ENCODE measurements around the gene LRTM1. TPM values are rescaled to one million over a fixed set of nuclear protein-coding genes. Genes with fewer than 3 reads are reported as not detected.

The LRTM1 gene
- total RNA-seq, 1 donor from 2014 or later, result not detected

DNA sequence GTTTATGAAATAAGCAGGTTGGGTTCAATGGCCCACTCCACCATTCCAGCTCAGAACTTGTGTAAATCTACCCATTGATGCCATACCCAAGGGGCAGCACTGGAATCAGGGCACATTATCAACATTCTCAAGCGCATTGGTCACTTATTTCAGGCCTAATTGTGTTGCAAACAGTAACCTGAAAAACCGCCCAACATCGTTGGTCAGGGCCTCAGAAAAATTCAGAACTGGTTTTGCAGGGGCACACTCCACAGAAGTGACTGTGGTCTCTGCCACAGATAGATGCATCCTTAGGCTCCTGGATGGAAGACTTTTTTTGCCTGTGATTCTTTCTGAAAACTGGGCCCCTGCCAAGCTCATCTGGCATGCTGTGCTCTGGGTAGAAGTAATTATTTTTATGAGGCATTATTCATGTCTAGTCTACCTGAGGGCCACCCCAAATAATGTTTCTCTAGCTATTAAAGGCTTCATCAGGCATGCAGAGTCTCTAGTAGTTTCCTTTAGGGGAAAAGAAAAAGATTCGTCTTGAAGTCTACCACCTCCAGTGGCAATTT lies 21.7 kb upstream of the LRTM1 start:
- ATAC-seq (no peak), DNase-seq (ENCODE audit: missing footprints) (no peak)
- intact Hi-C loops (cut with DNase I), result loop anchor here (5.0 to 10.0 kb wide), 3 partner anchors 92 to 535 kb away; partner anchors contain the start of gene WNT5A

- intact Hi-C loops (cut with DNase I), result no loop called here
- DNase-seq (ENCODE audit: missing footprints) (no peak), ATAC-seq (no peak)
Measured at GRCh38 chr3:54941690-54942362, 14.0 kb upstream of the LRTM1 start.

GRCh38 chr3:54940971-54941370 lies 13.1 kb upstream of the LRTM1 start:
- intact Hi-C loops (cut with DNase I), result no loop called here
- ATAC-seq (no peak), DNase-seq (ENCODE audit: missing footprints) (no peak)

GRCh38 chr3:54939557-54940300 lies 11.9 kb upstream of the LRTM1 start:
- intact Hi-C loops (cut with DNase I), result no loop called here
- DNase-seq (ENCODE audit: missing footprints) (no peak), ATAC-seq (no peak)

DNA sequence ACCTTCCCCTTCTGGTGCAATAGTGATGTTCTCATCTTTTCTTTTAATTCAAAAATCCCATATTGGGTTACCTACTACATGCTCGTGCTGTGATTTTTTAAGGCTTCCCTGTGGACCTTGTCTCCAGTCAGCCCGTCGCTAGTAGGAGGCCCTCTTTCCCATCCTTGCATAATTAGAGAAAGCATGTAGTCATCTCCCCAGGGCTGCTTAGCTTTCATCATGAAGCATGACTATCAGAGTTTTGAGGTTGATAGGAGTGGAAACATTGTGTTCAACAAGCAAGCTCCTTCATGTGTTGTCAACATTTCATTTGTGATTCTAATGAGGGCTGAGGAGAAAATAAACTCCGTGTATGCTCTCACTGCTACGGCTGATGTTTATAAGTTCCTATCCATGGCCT lies 8.7 kb upstream of the LRTM1 start:
- ATAC-seq, result peak; percentile 31
- intact Hi-C loops (cut with DNase I), result no loop called here
- DNase-seq (ENCODE audit: missing footprints), result no peak

DNA sequence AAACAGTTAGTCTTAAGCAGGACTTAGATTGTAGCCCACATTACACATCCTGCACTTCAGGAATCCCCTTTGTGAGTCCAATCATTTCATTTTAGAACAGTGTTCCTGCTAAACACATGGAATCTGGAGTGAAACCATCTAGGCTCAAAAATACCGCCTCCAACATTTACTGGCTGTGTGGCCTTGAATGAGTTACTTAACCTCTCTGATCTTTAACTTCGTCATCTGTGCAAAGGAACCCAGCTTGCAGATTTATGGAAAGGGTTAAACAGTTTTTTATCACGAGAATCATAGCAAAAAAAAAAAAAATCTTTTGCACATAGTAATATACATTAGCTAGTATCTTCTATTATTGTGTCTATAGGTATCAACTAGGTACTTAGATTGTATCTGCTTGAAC lies 8.0 kb upstream of the LRTM1 start:
- intact Hi-C loops (cut with DNase I), result no loop called here
- ATAC-seq, result no peak
- DNase-seq (ENCODE audit: missing footprints), result no peak

- DNase-seq (ENCODE audit: missing footprints) (no peak), ATAC-seq (peak; percentile 78)
- intact Hi-C loops (cut with DNase I), result no loop called here
Measured at GRCh38 chr3:54932606-54933005, 4.7 kb upstream of the LRTM1 start.

GRCh38 chr3:54931182-54931581 lies 3.3 kb upstream of the LRTM1 start:
- intact Hi-C loops (cut with DNase I), result no loop called here
- no peak for DNase-seq (ENCODE audit: missing footprints)

DNA sequence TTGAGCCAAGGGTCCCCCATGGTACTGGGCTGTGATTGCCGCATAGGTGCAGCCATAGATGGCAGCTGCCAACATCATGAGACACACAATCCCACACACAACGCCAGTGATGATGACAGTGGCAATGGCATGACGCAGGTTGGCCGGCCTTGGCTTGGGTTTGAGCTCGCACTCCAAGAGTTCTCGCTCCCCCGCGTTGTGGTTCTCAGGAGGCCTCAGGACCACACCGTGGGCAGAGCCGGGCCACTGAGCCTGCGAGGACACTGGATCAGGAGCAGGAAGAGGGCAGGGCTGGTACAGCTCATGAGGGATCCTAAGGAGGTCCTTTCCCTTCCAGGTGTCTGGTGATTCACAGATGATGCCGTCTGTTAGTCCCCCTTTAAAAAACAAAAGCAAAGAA lies 9.3 kb downstream of the LRTM1 start:
- no peak for ATAC-seq
- no peak for DNase-seq (ENCODE audit: missing footprints)
- intact Hi-C loops (cut with DNase I), result no loop called here

More at GRCh38 chr3:54931182-54931581, 3.3 kb upstream of the LRTM1 start:
- no peak for ATAC-seq

DNA sequence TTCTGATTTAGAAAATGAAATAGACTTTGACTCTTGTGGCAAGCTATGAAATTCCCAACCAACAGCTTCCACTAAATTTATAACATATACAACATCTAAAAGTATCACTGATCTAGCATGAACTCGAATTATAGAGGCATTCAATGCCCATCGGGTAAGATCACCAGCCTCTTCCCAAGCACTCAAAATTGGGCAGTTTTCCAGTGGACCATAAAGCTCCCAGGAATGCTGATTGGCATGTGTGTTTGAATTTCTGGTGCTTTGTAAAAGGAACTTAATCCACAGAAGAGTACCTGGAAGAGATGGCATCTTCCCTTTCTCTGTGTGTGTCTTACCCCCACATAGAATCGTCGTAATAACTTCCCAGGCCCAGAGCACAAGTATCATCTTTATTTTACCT lies 10.0 kb downstream of the LRTM1 start:
- no peak for ATAC-seq
- DNase-seq (ENCODE audit: missing footprints), result no peak
- intact Hi-C loops (cut with DNase I), result no loop called here

DNA sequence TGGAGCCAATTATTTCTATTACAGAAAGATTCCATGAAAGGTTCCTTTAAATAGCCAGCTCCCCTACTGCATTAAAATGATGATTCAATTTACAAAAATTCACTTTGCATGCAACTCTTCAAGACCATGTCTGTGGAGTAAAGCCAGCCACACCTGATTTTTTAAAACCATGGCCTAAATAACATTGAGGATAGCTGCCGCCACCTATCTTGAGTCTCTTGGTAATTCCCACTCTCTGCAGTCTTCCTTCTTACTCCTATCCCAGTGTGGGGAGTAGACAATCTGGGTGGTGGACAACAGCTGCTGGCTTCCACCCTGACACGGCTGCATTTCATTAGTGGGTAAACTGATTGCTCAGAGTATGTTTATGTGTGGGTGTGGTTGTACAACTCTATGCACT lies 10.7 kb downstream of the LRTM1 start:
- no peak for DNase-seq (ENCODE audit: missing footprints)
- intact Hi-C loops (cut with DNase I), result no loop called here

GRCh38 chr3:54916732-54917131 lies 11.1 kb downstream of the LRTM1 start:
- ATAC-seq, result no peak
- DNase-seq (ENCODE audit: missing footprints), result no peak
- intact Hi-C loops (cut with DNase I), result no loop called here

More for the DNA sequence above, 10.7 kb downstream of the LRTM1 start:
- no peak for ATAC-seq

DNA sequence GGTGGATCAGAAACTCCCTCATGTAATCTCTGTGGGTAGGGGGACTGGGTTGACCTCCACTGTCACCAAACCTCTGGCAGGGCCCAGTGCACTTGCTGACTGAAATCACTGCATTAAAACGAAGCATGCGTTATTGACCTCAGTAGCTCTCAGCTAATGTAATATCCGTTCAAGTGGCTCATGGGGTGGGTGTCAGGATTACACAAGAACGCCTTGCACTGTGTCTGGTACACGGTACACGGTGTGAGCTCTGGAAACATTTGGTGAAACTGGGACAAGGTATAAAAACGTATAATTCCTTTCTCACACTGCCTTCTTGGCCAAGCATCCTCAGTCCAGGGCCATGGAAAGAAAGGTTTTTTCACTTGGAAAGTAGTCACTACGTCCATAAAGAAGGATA lies 11.9 kb downstream of the LRTM1 start:
- no peak for ATAC-seq
- intact Hi-C loops (cut with DNase I), result no loop called here
- DNase-seq (ENCODE audit: missing footprints), result no peak

DNA sequence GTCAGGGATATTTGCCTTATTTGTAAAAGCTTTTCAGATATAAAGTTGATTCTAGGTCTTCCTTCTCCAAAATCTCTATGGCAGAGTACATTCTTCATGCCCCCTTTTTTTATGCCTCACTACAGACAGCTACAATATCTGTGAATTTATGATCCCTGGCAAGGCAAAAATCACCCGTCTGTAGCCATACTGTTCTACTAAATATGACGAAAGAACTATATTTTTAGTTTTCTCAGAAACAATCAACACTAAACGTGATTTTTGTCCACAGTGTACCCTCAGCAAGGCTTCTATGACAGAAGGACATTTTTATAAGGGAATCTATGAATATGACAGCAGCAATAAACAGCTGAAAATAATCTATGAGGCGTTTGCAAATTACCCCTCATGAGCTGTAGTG lies 12.7 kb downstream of the LRTM1 start:
- intact Hi-C loops (cut with DNase I), result no loop called here
- no peak for ATAC-seq
- no peak for DNase-seq (ENCODE audit: missing footprints)

DNA sequence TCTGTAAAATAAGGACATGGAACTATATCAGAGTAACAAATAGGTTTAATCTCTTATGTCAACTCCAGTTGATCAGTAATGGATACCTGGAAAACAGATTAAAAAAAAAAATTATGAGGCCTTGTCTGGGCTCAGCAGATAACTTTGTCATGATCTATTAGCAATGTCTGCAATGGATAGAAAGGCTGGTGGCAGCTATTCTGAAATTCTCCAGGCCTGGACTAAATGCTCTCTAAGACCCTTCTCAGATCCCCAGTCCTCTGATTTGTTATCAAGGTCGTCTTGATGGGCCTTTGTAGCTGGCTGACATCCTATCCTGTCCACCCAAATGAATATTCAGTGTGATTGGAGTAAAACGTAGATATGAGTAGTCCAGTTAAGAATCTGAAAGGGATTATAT lies 13.7 kb downstream of the LRTM1 start:
- DNase-seq (ENCODE audit: missing footprints) (no peak), ATAC-seq (no peak)
- intact Hi-C loops (cut with DNase I), result no loop called here

- ATAC-seq (no peak), DNase-seq (ENCODE audit: missing footprints) (no peak)
- intact Hi-C loops (cut with DNase I), result no loop called here
Measured at GRCh38 chr3:54909191-54909590, 18.7 kb downstream of the LRTM1 start.

DNA sequence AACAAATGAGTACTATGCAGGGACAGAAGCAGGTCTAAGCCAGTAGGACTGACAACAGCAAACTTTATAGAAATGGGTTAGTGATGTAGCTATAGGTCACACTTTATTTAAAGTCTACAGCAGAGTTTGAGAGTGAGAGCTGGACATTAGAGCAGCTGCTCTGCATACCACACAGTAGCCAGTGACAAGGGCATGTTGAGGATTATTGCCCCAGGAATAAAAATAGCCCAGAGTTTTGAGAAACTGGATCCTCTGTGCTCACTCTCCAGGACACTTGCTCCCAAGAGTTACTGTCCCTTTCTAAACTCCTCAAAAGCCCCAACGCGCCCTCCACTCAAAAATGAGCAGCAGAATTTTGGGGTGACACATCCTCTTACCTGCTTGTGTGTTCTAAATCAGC lies 21.1 kb downstream of the LRTM1 start:
- DNase-seq (ENCODE audit: missing footprints) (no peak), ATAC-seq (peak; percentile 80)
- intact Hi-C loops (cut with DNase I), result no loop called here

GRCh38 chr3:54905920-54906319 lies 21.9 kb downstream of the LRTM1 start:
- ATAC-seq (no peak), DNase-seq (ENCODE audit: missing footprints) (no peak)
- intact Hi-C loops (cut with DNase I), result no loop called here

- intact Hi-C loops (cut with DNase I), result no loop called here
- DNase-seq (ENCODE audit: missing footprints) (no peak), ATAC-seq (no peak)
Measured at GRCh38 chr3:54905261-54905888, 22.5 kb downstream of the LRTM1 start.
